Stomach smooth muscle (tissue), 2 donors: Measurements from ENCODE around the gene HIVEP2.

Experiments used
- H3K27ac ChIP-seq: one replicate; pipeline ENCODE4 v1.7.0; 2013; ENCODE audit warnings: mild to moderate bottlenecking, low read length, inconsistent platforms
- H3K27me3 ChIP-seq, 2 donors: one replicate each; pipeline ENCODE4 v1.7.0; 2013; ENCODE audit warnings: low read length in 2 of 2; ENCODE audit not compliant: insufficient read depth in 2 of 2, control insufficient read depth in 1 of 2
- H3K36me3 ChIP-seq, 2 donors: one replicate each; pipeline ENCODE4 v1.7.0; 2013; ENCODE audit warnings: low read length in 2 of 2; ENCODE audit not compliant: control insufficient read depth in 2 of 2, insufficient read depth in 2 of 2
- H3K4me1 ChIP-seq: one replicate; pipeline ENCODE4 v1.7.0; 2013; ENCODE audit warnings: low read length; ENCODE audit not compliant: control insufficient read depth, insufficient read depth
- H3K4me3 ChIP-seq, 2 donors: one replicate each; pipeline ENCODE4 v1.7.0; 2013; ENCODE audit warnings: low read length in 2 of 2
- H3K9ac ChIP-seq, 2 donors: one replicate each; pipeline ENCODE4 v1.7.0; 2013; ENCODE audit warnings: low read length in 2 of 2, mild to moderate bottlenecking in 1 of 2
- H3K9me3 ChIP-seq, 2 donors: one replicate each; pipeline ENCODE4 v1.7.0; 2013; ENCODE audit warnings: low read length in 2 of 2; ENCODE audit not compliant: control insufficient read depth in 2 of 2
- donor health status: healthy.
- donor health status: Pancreatic carcinoma.

Gene HIVEP2

GRCh38 chr6:142906945-142907470 is 38.0 kb downstream of the HIVEP2 start:
- H3K27me3 ChIP-seq, result no peaks in the 10 kb centered on the region
- H3K36me3 ChIP-seq, result no peaks in the 10 kb centered on the region
- H3K27ac ChIP-seq, result no peak overlapping the region
- H3K4me3 ChIP-seq, result no peak overlapping the region
- H3K4me1 ChIP-seq, result no peaks in the 10 kb centered on the region
- no peak overlapping the region for H3K9ac ChIP-seq
- H3K9me3 ChIP-seq, result no peaks in the 10 kb centered on the region

GRCh38 chr6:142903812-142904211 is 41.2 kb downstream of the HIVEP2 start:
- Histone ChIP-seq H3K4me3 (no peak overlapping the region), H3K9ac (no peak overlapping the region), H3K9me3 (no peaks in the 10 kb centered on the region), H3K36me3 (no peaks in the 10 kb centered on the region), H3K27ac (no peak overlapping the region), H3K4me1 (peaks cover 6% of the 10 kb centered on the region), H3K27me3 (no peaks in the 10 kb centered on the region)

DNA sequence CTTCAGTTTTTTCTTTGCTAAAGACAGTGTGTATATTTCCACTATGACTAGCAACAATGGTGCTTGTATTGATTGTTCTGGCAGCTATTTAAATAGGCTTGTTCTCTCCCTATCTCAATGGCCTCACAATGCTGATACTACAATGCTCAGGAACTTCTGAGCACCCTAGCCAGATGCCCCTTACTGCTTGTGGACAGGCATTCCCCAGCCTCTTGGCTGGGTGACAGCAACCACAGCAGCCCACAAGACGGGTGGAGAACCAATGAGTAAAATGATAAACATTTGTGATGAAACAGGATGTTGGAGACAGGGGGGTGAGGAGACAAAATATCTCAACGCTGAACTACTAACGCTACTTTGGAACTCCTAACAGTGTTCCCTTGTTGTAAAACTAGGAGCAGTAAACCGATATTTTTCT is 42.3 kb downstream of the HIVEP2 start:
- H3K4me3 ChIP-seq, result no peak overlapping the region
- peaks cover 6% of the 10 kb centered on the region for H3K4me1 ChIP-seq
- no peaks in the 10 kb centered on the region for H3K9me3 ChIP-seq
- no peaks in the 10 kb centered on the region for H3K36me3 ChIP-seq
- no peaks in the 10 kb centered on the region for H3K27me3 ChIP-seq
- no peak overlapping the region for H3K9ac ChIP-seq
- H3K27ac ChIP-seq, result no peak overlapping the region

DNA sequence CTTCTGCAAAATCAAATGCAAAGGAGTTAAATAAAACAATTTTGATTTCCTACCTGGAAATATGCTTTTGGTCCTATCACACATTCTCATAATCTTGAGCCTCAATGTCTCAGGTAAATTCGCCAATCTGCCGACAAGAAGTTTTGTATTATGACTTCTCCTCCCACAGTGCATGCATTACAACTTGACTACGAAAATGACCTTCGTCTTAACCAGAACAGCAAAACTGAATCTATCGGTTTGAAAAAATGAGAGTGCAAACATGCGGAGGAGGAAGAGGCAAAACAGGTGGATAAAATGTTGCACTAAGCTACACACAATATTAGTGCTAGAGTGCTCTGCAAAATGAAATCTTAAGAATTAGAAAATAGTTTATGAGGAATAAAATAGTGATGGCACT is 43.4 kb downstream of the HIVEP2 start:
- Histone ChIP-seq H3K36me3 (no peaks in the 10 kb centered on the region), H3K4me3 (no peak overlapping the region), H3K27ac (no peak overlapping the region), H3K9me3 (no peaks in the 10 kb centered on the region), H3K4me1 (peaks cover 6% of the 10 kb centered on the region), H3K27me3 (no peaks in the 10 kb centered on the region), H3K9ac (no peak overlapping the region)

DNA sequence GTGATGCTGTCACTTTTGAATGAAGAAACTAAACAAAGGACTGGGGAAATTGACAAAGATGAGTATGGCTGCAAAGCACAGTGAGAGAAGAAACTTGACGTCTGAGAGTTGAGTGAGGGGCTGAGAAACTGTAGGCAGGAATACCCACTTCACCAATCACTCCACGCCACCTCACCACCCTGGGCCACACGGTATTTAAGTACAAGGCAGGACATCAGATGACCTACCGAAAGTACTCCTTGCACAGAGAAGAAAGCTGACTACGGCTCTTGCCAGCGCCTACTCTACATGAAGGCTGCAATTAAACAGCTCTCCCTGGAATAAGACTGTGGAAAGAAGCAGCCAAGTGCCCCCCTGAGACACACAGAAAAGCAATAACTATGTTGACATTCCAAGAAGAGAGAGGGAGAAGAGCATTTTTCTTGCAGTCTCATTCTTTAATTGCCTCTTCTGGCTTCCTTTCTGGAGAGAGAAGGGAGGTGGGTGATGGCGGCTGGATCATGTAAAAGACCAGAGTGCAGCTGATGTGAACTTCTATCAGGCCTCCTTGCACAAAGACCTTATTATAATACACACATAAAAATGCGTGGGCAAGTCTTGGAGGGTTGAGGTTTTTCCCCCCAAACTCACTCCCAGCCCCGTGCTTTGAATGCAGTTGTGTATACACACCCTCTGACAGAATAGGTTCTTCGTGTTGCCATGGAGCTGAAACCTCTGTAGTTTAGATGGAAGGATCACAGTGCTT is 44.6 kb downstream of the HIVEP2 start:
- Histone ChIP-seq H3K27ac (peak overlapping the region; percentile 31), H3K9me3 (no peaks in the 10 kb centered on the region), H3K27me3 (no peaks in the 10 kb centered on the region), H3K36me3 (no peaks in the 10 kb centered on the region), H3K9ac (no peak overlapping the region), H3K4me1 (peaks cover 6% of the 10 kb centered on the region), H3K4me3 (peak overlapping the region; percentile 21 to 36)

GRCh38 chr6:142898927-142899895 is 45.8 kb downstream of the HIVEP2 start:
- Histone ChIP-seq H3K27me3 (no peaks in the 10 kb centered on the region), H3K9ac (no peak overlapping the region), H3K4me3 (no peak overlapping the region), H3K4me1 (peaks cover 6% of the 10 kb centered on the region), H3K27ac (no peak overlapping the region), H3K36me3 (no peaks in the 10 kb centered on the region), H3K9me3 (no peaks in the 10 kb centered on the region)

GRCh38 chr6:142897659-142898058 is 47.3 kb downstream of the HIVEP2 start:
- H3K4me1 ChIP-seq, result peaks cover 6% of the 10 kb centered on the region
- H3K9ac ChIP-seq, result no peak overlapping the region
- H3K27me3 ChIP-seq, result no peaks in the 10 kb centered on the region
- H3K4me3 ChIP-seq, result no peak overlapping the region
- H3K36me3 ChIP-seq, result no peaks in the 10 kb centered on the region
- no peaks in the 10 kb centered on the region for H3K9me3 ChIP-seq
- no peak overlapping the region for H3K27ac ChIP-seq

DNA sequence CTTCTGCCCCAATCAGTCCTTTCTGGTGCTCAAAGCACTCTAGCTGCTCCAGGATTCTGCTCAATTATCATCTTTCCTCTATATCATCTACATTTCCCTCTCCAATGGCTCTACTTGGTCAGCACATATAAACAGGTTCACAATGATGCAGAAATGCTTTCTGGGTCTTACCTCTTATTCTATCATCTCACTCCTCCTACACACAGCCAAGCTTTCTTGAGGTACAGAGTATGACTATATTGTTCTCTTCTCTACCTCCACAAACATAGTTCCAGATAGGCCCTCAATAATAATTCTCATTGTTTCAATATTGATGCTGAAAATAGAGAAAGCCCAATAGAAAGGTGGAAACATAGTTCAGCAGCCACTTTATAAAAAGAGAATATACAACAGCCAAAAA is 48.2 kb downstream of the HIVEP2 start:
- Histone ChIP-seq H3K27ac (no peak overlapping the region), H3K27me3 (no peaks in the 10 kb centered on the region), H3K9ac (no peak overlapping the region), H3K36me3 (no peaks in the 10 kb centered on the region), H3K4me1 (peaks cover 6% of the 10 kb centered on the region), H3K9me3 (no peaks in the 10 kb centered on the region), H3K4me3 (no peak overlapping the region)

GRCh38 chr6:142893088-142893487 is 51.9 kb downstream of the HIVEP2 start:
- Histone ChIP-seq H3K4me1 (no peaks in the 10 kb centered on the region), H3K4me3 (no peak overlapping the region), H3K36me3 (no peaks in the 10 kb centered on the region), H3K9ac (no peak overlapping the region), H3K27me3 (no peaks in the 10 kb centered on the region), H3K27ac (no peak overlapping the region), H3K9me3 (no peaks in the 10 kb centered on the region)

DNA sequence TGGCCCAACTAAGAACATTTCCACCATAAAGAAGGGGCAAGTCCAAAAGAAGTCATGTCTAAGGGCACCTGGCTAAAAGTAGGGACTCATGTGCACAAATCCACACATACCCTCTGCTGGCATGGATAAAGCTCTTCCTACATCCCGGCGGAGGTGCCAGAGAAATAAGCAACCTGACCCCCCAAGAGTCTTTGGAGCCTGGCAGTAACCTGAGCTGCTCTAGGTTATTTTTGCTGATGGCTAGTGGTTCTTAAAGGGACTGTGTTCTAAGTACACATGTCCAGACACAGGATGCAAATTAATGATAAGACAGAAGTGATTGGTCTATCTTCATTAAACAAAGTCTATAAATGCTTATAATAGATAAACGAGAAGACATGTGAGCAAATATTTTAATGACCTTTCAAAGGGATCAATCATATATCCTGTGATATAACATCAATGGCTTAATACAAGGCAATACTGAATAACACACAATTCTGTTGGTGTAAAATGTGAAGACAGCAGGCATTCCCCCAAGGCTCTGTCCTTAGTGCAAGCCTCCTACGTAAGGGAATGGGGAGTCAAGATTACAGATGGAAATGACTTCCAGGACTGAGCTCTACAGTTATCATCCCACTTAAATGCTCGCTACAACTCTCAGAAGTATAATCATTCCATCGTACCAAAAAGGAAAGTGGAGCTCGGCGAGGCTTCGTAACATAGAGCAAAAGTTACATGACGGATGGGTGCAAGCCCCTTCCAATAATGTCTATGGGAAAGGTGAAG is 52.5 kb downstream of the HIVEP2 start:
- H3K4me3 ChIP-seq, result no peak overlapping the region
- no peaks in the 10 kb centered on the region for H3K36me3 ChIP-seq
- no peak overlapping the region for H3K9ac ChIP-seq
- no peaks in the 10 kb centered on the region for H3K27me3 ChIP-seq
- no peaks in the 10 kb centered on the region for H3K4me1 ChIP-seq
- H3K27ac ChIP-seq, result no peak overlapping the region
- H3K9me3 ChIP-seq, result no peaks in the 10 kb centered on the region
